Central memory CD4-positive, alpha-beta T cell (primary cell): ENCODE measurements around the gene NLGN1.
"Not testable (repeated sequence)": the region's sequence is repeated elsewhere in the genome, so short reads cannot be mapped to it uniquely, and the experiment has no call there.

Source experiments
- DNase-seq: peaks from one replicate; pipeline ENCODE4 v3.0.0; 2022

The NLGN1 gene

DNA sequence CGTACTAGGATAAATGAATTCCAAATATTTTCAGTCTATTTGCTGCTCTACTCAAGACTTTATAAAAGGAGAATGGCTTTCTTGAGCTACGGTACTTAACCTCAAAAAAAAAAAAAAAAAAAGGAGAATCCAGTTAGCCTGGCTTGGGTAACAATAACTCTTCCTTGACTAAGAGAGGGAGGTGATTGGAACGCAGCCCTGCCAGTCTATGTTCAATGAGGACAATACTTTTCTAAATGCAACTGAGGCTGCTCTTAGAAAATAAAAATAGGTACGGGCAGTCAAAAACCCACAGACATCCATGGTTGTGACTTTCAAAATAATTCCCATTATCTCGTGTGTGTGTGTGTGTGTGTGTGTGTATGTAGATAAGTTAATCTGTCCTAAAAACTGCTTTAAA lies 799.9 kb downstream of the NLGN1 start:
- no peak for DNase-seq

DNA sequence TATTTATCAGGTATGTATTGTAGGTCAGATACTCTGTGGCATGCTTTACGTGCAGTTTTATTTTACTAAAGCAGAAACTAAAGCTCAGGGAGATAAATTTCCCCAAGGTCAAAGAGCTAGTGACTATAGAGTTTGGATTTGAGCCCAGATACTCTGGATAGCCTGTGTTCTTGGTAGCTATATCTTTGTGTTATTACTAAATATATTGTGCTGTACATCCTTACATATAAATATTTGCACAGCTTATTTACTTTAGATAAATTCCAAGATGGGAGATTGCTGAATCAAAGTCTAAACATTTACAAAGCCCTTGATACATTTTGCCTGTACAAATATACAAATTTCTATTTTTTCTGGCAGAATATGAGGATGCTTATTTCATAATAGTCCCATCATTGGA lies 800.7 kb downstream of the NLGN1 start:
- DNase-seq: no peak

DNA sequence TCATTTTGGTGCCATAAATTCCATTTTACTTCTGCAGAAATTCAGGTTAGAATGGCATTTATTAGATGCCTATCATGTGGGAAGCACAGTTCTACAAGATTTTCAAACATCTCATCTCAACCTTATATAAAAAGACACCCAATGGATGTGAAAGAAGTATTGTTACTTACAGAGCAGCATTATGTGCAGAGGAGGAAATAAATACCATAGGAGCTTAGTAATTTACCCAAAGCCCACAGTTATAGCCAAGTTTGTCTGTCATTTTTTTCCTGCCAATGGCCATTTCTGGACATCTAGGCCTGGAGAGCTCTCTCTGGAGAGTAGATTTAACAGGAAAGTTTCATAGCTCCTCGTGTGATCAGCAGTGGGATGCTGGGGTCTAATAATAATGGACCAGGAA lies 802.2 kb downstream of the NLGN1 start:
- no peak for DNase-seq

- DNase-seq: no peak
Measured at GRCh38 chr3:174202116-174202515, 804.6 kb downstream of the NLGN1 start.

GRCh38 chr3:174202561-174202960 lies 805.0 kb downstream of the NLGN1 start:
- DNase-seq: no peak

DNA sequence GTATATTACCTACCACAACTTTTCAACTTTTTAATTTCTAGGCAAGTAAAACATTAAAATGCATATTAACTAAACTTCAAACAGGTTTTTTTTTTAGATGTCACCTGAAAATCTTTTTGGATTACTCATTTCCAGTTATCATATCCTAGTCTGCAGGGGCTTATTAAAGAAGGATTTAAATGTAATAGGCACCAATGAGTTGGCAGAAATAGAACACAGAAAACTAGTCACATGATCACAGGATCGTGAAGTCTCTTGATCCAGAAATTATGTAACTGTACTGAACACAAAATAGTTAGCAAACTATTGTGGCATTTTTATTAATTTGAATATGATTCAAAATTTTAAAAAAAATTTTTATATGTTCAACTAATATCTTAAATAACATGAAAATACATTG lies 807.2 kb downstream of the NLGN1 start:
- DNase-seq: no peak

- no peak for DNase-seq
Measured at GRCh38 chr3:174206607-174207192, 809.2 kb downstream of the NLGN1 start.

- DNase-seq: no peak
Measured at GRCh38 chr3:174208161-174208560, 810.6 kb downstream of the NLGN1 start.

DNA sequence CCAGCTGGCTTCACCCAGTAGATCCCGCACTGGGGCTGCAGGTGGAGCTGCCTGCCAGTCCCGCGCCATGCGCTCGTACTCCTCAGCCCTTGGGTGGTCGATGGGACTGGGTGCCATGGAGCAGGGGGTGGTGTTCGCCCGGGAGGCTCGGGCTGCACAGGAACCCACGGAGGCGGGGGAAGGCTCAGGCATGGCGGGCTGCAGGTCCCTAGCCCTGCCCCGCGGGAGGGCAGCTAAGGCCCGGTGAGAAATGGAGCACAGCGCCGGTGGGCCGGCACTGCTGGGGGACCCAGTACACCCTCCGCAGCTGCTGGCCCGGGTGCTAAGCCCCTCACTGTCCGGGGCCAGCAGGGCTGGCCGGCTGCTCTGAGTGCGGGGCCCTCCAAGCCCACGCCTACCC lies 814.4 kb downstream of the NLGN1 start:
- not testable (repeated sequence) for DNase-seq

DNA sequence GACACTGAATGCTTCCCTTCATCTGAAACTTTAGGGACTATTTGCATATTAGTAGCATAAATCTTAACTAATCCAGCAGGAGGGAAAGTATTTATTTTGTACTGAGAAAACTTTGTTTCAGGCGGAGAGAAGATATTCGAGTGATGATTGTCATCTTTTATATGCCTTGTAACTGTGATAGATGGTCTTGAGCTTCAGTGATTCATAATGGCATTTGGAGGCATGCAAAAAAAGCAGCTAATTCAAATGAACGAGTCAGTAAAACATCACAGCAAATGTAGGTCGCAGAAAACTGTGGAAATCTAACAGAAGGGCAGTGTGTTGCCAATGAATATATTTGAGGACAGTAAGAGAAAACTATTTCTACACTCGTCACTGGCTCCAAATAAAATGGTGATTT lies 817.9 kb downstream of the NLGN1 start:
- no peak for DNase-seq

- DNase-seq: no peak
Measured at GRCh38 chr3:174216019-174216418, 818.5 kb downstream of the NLGN1 start.

GRCh38 chr3:174216946-174217718 lies 819.6 kb downstream of the NLGN1 start:
- DNase-seq: no peak

DNA sequence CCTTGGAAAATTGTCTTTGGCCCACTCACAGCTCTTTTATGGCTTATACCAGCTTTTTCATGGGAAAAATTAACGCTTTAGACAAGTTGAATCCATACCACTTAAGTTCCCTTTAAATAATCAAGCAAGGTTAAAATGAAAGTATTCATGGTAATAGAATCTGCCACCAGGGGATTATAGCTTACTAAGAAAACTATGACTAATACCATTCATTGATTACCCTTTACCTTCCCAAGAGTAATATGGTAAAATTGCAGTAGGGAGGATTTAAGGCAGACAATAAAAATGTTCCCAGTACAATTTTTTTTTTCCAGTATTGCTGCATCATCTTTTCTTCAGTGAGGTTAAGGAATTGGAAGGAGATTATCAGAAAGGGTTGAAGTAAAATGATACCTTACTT lies 820.5 kb downstream of the NLGN1 start:
- DNase-seq: no peak

GRCh38 chr3:174219738-174220137 lies 822.2 kb downstream of the NLGN1 start:
- DNase-seq: no peak

DNA sequence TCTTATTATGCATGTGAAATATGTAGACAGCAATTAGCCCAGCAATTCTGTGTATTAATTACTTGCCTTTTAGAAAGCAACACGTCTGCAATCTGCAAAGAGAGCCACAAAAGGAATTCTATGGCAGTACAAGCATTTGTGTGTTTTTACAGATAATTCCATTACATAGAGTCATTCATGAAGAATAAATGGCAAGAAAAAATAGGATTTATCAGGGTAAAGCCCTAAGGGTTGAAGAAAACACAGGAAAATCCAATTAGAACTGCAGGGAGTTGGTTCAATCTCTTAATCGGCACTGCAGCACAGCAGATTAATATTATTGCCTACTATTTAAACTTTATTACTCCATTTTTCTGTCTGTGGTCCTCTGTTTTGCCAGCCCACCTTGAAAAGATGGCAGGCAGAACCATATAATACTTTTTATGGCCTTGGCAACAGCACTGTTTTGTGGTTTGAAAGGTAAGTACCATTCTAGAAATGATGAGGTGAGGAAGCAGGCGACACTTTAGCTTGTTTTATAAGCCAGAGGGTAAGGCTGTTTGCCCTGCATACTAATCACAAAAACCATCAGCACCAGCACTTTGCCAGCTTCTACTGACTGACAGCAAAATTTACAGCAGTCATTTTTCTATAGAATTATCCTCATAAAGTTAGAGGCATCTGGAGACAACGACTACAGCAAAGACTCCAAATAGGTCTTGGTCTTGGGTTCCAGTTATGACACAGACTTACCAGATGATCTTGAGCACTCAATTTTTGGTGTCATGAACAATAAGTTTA lies 823.4 kb downstream of the NLGN1 start:
- DNase-seq: no peak

DNA sequence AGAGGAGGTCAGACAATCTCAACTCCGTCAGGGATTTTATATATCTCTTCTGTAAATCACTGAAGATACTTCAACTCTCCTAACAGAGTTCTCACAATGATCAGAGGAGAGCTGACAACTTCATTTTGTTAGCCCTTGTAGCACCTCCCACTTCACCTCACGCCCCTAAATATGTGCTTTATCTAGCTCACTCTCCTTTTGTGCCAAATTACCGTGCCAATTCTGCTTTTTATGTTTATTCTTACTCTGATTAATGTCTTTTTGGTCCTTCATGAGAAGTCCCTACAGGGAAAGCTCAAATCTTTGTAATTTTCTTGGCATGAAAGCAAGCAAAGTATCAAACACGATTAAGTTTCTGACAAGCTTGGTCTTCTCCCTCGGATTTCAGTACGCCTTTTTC lies 825.5 kb downstream of the NLGN1 start:
- DNase-seq: no peak

- no peak for DNase-seq
Measured at GRCh38 chr3:174223626-174224025, 826.1 kb downstream of the NLGN1 start.

DNA sequence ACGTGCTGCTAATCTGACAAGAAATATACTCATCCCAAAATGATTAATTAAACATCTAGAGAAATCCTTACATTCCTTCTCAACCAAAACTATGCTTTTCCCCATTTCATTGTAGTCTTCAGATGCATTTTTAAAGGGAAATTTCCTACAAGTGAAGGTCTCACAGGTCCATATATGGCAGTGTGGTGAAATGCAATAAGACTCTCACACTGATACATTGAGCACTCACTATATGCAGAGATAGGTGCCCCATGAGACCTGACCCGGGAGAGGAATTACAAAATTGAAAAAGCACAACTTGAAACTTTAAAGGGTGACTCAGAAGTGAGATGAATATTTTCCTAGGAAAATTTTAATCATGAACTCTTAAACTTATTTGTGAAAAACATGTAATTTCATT lies 832.4 kb downstream of the NLGN1 start:
- DNase-seq: no peak

- DNase-seq: not testable (repeated sequence)
Measured at GRCh38 chr3:174232028-174232657, 834.6 kb downstream of the NLGN1 start.

DNA sequence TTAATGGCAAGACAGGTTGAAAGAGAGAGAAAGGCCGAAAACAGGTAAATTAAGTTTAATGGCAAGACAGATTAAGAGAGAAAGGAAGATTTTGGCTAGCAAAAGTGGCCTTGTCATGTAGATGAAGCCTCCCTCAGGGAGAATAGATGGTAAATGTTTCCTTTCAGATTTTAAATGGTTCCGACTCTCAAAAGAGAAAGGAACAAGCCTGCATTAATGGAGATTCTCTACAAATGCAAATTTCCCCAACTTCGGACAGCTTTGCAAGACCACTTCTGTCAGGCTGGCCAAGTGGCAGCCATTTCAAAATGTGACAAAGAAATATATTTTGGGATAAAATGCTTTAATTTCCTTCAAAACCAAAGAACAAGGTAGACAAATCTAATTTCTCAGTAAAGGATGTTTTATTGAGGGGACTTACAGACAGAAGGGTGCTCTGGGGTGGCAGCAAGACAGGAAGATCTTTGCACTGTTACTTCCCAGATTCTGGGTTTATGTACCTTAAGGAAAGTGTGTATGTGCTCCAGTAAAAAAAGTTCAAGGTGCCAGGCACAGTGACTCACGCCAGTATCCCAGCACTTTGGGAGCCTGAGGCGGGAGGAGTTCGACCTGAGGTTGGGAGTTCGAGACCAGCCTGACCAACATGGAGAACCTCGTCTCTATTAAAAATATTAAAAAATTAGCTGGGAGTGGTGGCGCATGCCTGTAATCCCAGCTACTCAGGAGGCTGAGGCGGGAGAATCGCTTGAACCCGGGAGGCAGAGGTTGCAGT lies 835.3 kb downstream of the NLGN1 start:
- no peak for DNase-seq

DNA sequence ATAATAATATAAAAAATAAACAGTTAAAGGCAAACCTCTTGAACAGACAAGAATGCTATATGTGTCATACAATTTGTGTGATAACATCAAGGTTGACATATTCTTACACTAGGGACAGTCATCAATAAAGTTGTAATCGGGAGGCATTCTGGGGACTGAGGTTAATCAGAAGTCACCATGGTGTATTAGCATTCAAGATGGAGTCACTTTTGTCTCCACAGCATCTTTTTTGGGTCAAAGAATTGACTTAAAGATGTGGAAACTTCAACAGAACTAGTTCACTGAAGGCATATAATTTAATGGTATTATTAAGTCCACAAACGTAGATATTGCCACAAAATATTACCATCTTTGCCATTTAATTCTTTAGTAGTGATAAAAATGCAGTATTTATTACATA lies 836.0 kb downstream of the NLGN1 start:
- DNase-seq: no peak

- no peak for DNase-seq
Measured at GRCh38 chr3:174242311-174243041, 844.9 kb downstream of the NLGN1 start.
